Measurements from ENCODE around the gene C11orf16. TPM values are rescaled to one million over a fixed set of nuclear protein-coding genes. Genes with fewer than 3 reads are reported as not detected.

The C11orf16 gene
- total RNA-seq, 1 experiment from 2014 or later, result not detected

GRCh38 chr11:8961401-8961800 lies 28.7 kb upstream of the C11orf16 start (continued):
- no peak for TF ChIP-seq EGR1 (IDR thresholded peaks at IDR 0.05; ENCODE audit: low read depth)

- Histone ChIP-seq H4K20me1 (ENCODE audit: insufficient read depth) (no peaks in the 10 kb centered on the region), H3K27ac (ENCODE audit: low read depth, low read length) (no peak overlapping the region), H3K27me3 (ENCODE audit: insufficient read depth, low read length) (no peaks in the 10 kb centered on the region), H3K9ac (ENCODE audit: low read length) (no peak overlapping the region), H3K9me3 (ENCODE audit: control insufficient read depth in 1 of 2, insufficient read depth in 1 of 2, low read depth in 1 of 2, low read length in 2 of 2) (no peaks in the 10 kb centered on the region), H3K79me2 (ENCODE audit: insufficient read depth, low read length) (peaks cover 45% of the 10 kb centered on the region), H2AFZ (ENCODE audit: low read depth, low read length, poor library complexity, severe bottlenecking) (no peak overlapping the region), H3K9me2 (ENCODE audit: insufficient read depth) (no peaks in the 10 kb centered on the region), H3K36me3 (ENCODE audit: control insufficient read depth in 1 of 2, insufficient read depth in 2 of 2, low read length in 2 of 2) (no peaks in the 10 kb centered on the region), H3K4me3 (replicated peaks in 1 of 2; ENCODE audit: low read depth in 1 of 2, low read length in 2 of 2) (no peak overlapping the region), H3K4me2 (ENCODE audit: low read length) (no peak overlapping the region), H3K4me1 (ENCODE audit: control insufficient read depth in 1 of 2, insufficient read depth in 2 of 2, low read length in 2 of 2) (peaks cover 3 to 14% of the 10 kb centered on the region in 2 experiments; a peak in 3 of 4 replicates)
- ChIA-PET CTCF (interaction anchor here (0.6 to 1.9 kb wide), 25 partner anchors 10 to 953 kb away, joined by 3 to 28 read pairs (median 4); partner anchors contain the start of gene AKIP1), POLR2A (interaction anchor here (1.0 to 1.3 kb wide), 3 partner anchors 269 to 277 kb away, joined by 3 to 4 read pairs (median 3); partner anchors contain the start of genes RPL27A and TRIM66), RAD21 (ENCODE audit: low non-redundant PET in 1 of 2, low total read pairs in 2 of 2, uncharacterized antibody in 2 of 2, unreplicated experiment in 2 of 2) (interaction anchor here (0.6 to 1.2 kb wide), 4 partner anchors 25 to 270 kb away, joined by 3 to 5 read pairs (median 4); no protein-coding TSS in a partner anchor)
- no TSS peak for BruUV-seq (replicated peaks)
- intact Hi-C loops (cut with micrococcal nuclease), result loop anchor here (1.0 to 10.0 kb wide), 4 partner anchors 45 to 735 kb away; no protein-coding TSS in a partner anchor
- ATAC-seq (0 out of 2 replicates have a peak, but pooled peaks have one; percentile 20), DNase-seq (ENCODE audit: low read depth, low spot score) (peak; percentile 67)
- no peak for TF ChIP-seq POLR2A (IDR thresholded peaks at IDR 0.05; ENCODE audit: borderline replicate concordance, extremely low read depth, insufficient read depth, insufficient read length)
- no peak for TF ChIP-seq EZH2 (IDR thresholded peaks at IDR 0.05)
- TF ChIP-seq ZNF274 (IDR thresholded peaks at IDR 0.05; ENCODE audit: low read depth, low read length), result no peak
- no peak for TF ChIP-seq EZH2phosphoT487 (IDR thresholded peaks at IDR 0.05; ENCODE audit: borderline replicate concordance)
- TF ChIP-seq, protein P1, sequence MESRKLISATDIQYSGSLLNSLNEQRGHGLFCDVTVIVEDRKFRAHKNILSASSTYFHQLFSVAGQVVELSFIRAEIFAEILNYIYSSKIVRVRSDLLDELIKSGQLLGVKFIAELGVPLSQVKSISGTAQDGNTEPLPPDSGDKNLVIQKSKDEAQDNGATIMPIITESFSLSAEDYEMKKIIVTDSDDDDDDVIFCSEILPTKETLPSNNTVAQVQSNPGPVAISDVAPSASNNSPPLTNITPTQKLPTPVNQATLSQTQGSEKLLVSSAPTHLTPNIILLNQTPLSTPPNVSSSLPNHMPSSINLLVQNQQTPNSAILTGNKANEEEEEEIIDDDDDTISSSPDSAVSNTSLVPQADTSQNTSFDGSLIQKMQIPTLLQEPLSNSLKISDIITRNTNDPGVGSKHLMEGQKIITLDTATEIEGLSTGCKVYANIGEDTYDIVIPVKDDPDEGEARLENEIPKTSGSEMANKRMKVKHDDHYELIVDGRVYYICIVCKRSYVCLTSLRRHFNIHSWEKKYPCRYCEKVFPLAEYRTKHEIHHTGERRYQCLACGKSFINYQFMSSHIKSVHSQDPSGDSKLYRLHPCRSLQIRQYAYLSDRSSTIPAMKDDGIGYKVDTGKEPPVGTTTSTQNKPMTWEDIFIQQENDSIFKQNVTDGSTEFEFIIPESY (IDR thresholded peaks at IDR 0.05; ENCODE audit: extremely low read depth, insufficient replicate concordance, low read length), result no peak
- no peak for TF ChIP-seq REST (IDR thresholded peaks at IDR 0.05; ENCODE audit: low read depth)
- no peak for TF ChIP-seq JUND (IDR thresholded peaks at IDR 0.05)
- TF ChIP-seq RAD21 (IDR thresholded peaks at IDR 0.05; ENCODE audit: low read depth), result peak; percentile 79
- peak; percentile 59 to 77 (median 66) for TF ChIP-seq CTCF (IDR thresholded peaks at IDR 0.05 in 2 of 3, conservative IDR thresholded peaks at IDR 0.05 in 1 of 3; ENCODE audit: borderline replicate concordance in 1 of 3, insufficient read depth in 1 of 3, low read depth in 2 of 3, low read length in 2 of 3)
- TF ChIP-seq SP1 (IDR thresholded peaks at IDR 0.05; ENCODE audit: low read depth), result no peak
These were observed 26.9 kb upstream of the C11orf16 start for GRCh38 chr11:8959546-8960166.
